WTC11 (cell line): ENCODE data around the gene ARHGAP30. TPM values are rescaled to one million over a fixed set of nuclear protein-coding genes. Genes with fewer than 3 reads are reported as not detected.

Experiments
- ATAC-seq: fragments of 200-7000 bp; cut with Tn5 transposase; 2 replicates; pipeline ENCODE4 v1.10.0; 2021; ENCODE audit warnings: mild to moderate bottlenecking, moderate library complexity
- CTCF ChIA-PET: fragments of 300-600 bp; sonication (Branson Sonifier 250); formaldehyde crosslinking; loops from one replicate; lab custom pipeline; 2021; ENCODE audit warnings: antibody characterized with exemption; lab: Charles Lee
- POLR2A ChIA-PET: fragments of 350-600 bp; sonication (Branson Sonifier 250); formaldehyde crosslinking; loops from one replicate; lab custom pipeline; 2021; ENCODE audit warnings: antibody characterized with exemption; lab: Charles Lee
- DNase-seq: peaks from one replicate; pipeline ENCODE4 v3.0.0; 2021; ENCODE audit warnings: low spot score
- H3K27ac Mint-ChIP-seq: 2 replicates; pipeline ENCODE4 v1.8.0; 2021; ENCODE audit warnings: mixed read lengths
- H3K27me3 Mint-ChIP-seq: 2 replicates; pipeline ENCODE4 v1.8.0; 2021; ENCODE audit warnings: low read depth, mild to moderate bottlenecking, moderate library complexity, mixed read lengths
- H3K36me3 Mint-ChIP-seq: 2 replicates; pipeline ENCODE4 v1.8.0; 2021; ENCODE audit warnings: mixed read lengths
- H3K4me1 Mint-ChIP-seq: 2 replicates; pipeline ENCODE4 v1.8.0; 2022; ENCODE audit warnings: mixed read lengths
- H3K4me3 Mint-ChIP-seq: 2 replicates; pipeline ENCODE4 v1.8.0; 2021; ENCODE audit warnings: mild to moderate bottlenecking, moderate library complexity, mixed read lengths
- H3K9me3 Mint-ChIP-seq: 2 replicates; pipeline ENCODE4 v1.8.0; 2021; ENCODE audit warnings: mixed read lengths
- ATF1 ChIP-seq: sonication (generic); formaldehyde crosslinking; IDR thresholded peaks from 2 replicates; pipeline ENCODE4 v1.8.1; 2023; ENCODE audit warnings: mild to moderate bottlenecking, moderate library complexity, missing genetic modification reagents
- ATF2 ChIP-seq: sonication (generic); formaldehyde crosslinking; IDR thresholded peaks from 2 replicates; pipeline ENCODE4 v1.8.1; 2022; ENCODE audit warnings: low read depth, missing genetic modification reagents, borderline replicate concordance
- ATF3 ChIP-seq: sonication (generic); formaldehyde crosslinking; conservative IDR thresholded peaks from 2 replicates; pipeline ENCODE4 v1.8.1; 2022; ENCODE audit warnings: mild to moderate bottlenecking, missing genetic modification reagents
- CBFB ChIP-seq: sonication (generic); formaldehyde crosslinking; IDR thresholded peaks from 2 replicates; pipeline ENCODE4 v1.8.1; 2022; ENCODE audit warnings: mild to moderate bottlenecking, low read depth, missing genetic modification reagents
- CTCF ChIP-seq: fragments of 200-600 bp; IDR thresholded peaks from 2 replicates; pipeline ENCODE4 v1.8.0; 2022; ENCODE audit warnings: antibody characterized with exemption
- E2F5 ChIP-seq: sonication (generic); formaldehyde crosslinking; IDR thresholded peaks from 2 replicates; pipeline ENCODE4 v1.8.1; 2022; ENCODE audit warnings: mild to moderate bottlenecking, moderate library complexity, missing genetic modification reagents
- EMX1 ChIP-seq: fragments of 250-450 bp; sonication (Bioruptor Pico); IDR thresholded peaks from 2 replicates; pipeline ENCODE4 v1.8.0; 2021; ENCODE audit warnings: mild to moderate bottlenecking
- ESRRA ChIP-seq: sonication (generic); formaldehyde crosslinking; IDR thresholded peaks from 2 replicates; pipeline ENCODE4 v1.8.1; 2022; ENCODE audit warnings: mild to moderate bottlenecking, missing genetic modification reagents, borderline replicate concordance
- FOXJ3 ChIP-seq: sonication (generic); formaldehyde crosslinking; IDR thresholded peaks from 2 replicates; pipeline ENCODE4 v1.9.0; 2021; ENCODE audit warnings: missing genetic modification reagents, mild to moderate bottlenecking, borderline replicate concordance
- MLX ChIP-seq: sonication (generic); formaldehyde crosslinking; IDR thresholded peaks from 2 replicates; pipeline ENCODE4 v1.8.1; 2023; ENCODE audit warnings: mild to moderate bottlenecking, missing genetic modification reagents, moderate library complexity
- NFYB ChIP-seq: sonication (generic); formaldehyde crosslinking; conservative IDR thresholded peaks from 2 replicates; pipeline ENCODE4 v1.8.0; 2022; ENCODE audit warnings: low read depth, missing genetic modification reagents
- PRRX2 ChIP-seq: fragments of 250-450 bp; sonication (Bioruptor Pico); IDR thresholded peaks from 2 replicates; pipeline ENCODE4 v1.8.0; 2021; ENCODE audit warnings: mild to moderate bottlenecking
- ZNF263 ChIP-seq: sonication (generic); formaldehyde crosslinking; IDR thresholded peaks from 2 replicates; pipeline ENCODE4 v1.8.1; 2022; ENCODE audit warnings: low read depth, mild to moderate bottlenecking, moderate library complexity, missing genetic modification reagents
- ZNF396 ChIP-seq: fragments of 250-450 bp; sonication (Bioruptor Pico); IDR thresholded peaks from 2 replicates; pipeline ENCODE4 v1.8.0; 2021; ENCODE audit warnings: mild to moderate bottlenecking, moderate library complexity, borderline replicate concordance
- ZNF416 ChIP-seq: fragments of 250-450 bp; sonication (Bioruptor Pico); IDR thresholded peaks from 2 replicates; pipeline ENCODE4 v1.9.0; 2021; ENCODE audit warnings: mild to moderate bottlenecking, inconsistent platforms
- total RNA-seq: library from RNA; stranded (reverse); gene quantifications from 3 replicates; pipeline ENCODE4 v1.2.3, GENCODE V29; 2021

Gene ARHGAP30
- total RNA-seq, 1 experiment from 2014 or later, result 0.52 TPM

GRCh38 chr1:161084597-161084988 is 14.9 kb upstream of the ARHGAP30 start:
- Mint-ChIP-seq H3K36me3 (no peaks in the 10 kb centered on the region), H3K27ac (no peak overlapping the region), H3K9me3 (no peaks in the 10 kb centered on the region), H3K4me3 (no peak overlapping the region), H3K4me1 (peaks cover 45% of the 10 kb centered on the region), H3K27me3 (no peaks in the 10 kb centered on the region; the same call in 1 of the 2 replicates)
- TF ChIP-seq ESRRA (CRISPR knock-in tag) (no peak), ATF1 (no peak), ZNF416 (CRISPR knock-in tag) (no peak), PRRX2 (CRISPR knock-in tag) (no peak), ZNF396 (CRISPR knock-in tag) (no peak), ATF2 (no peak), NFYB (CRISPR knock-in tag) (no peak), E2F5 (no peak), CTCF (no peak), ATF3 (CRISPR knock-in tag) (no peak)
- POLR2A ChIA-PET, result interaction anchor here (0.6 kb wide), 1 partner anchor 206 kb away, joined by 3 read pairs; no protein-coding TSS in a partner anchor
- ATAC-seq (no peak), DNase-seq (no peak)
- CTCF ChIA-PET, result interaction anchor here (0.5 to 4.0 kb wide), 3 partner anchors 13 to 94 kb away, joined by 5 to 24 read pairs (median 7); partner anchors contain the start of gene KLHDC9

- no peak overlapping the region for H3K27ac Mint-ChIP-seq
- no peaks in the 10 kb centered on the region for H3K9me3 Mint-ChIP-seq
- no peak overlapping the region for H3K4me3 Mint-ChIP-seq
- DNase-seq (no peak), ATAC-seq (no peak)
- H3K27me3 Mint-ChIP-seq, result no peaks in the 10 kb centered on the region; the same call in 1 of the 2 replicates
- CTCF ChIA-PET, result interaction anchor here (0.5 to 4.0 kb wide), 5 partner anchors 12 to 94 kb away, joined by 3 to 24 read pairs (median 6); partner anchors contain the start of genes F11R and KLHDC9
- peaks cover 43% of the 10 kb centered on the region for H3K4me1 Mint-ChIP-seq
- no peak for TF ChIP-seq FOXJ3 (CRISPR knock-in tag)
- POLR2A ChIA-PET, result interaction anchor here (0.6 kb wide), 1 partner anchor 206 kb away, joined by 3 read pairs; no protein-coding TSS in a partner anchor
- H3K36me3 Mint-ChIP-seq, result no peaks in the 10 kb centered on the region
Observed at GRCh38 chr1:161083748-161084596, 14.3 kb upstream of the ARHGAP30 start.

- H3K27ac Mint-ChIP-seq, result no peak overlapping the region
- ATAC-seq (no peak; the same call in none of the 2 replicates), DNase-seq (no peak)
- CTCF ChIA-PET, result interaction anchor here (0.5 to 1.9 kb wide), 3 partner anchors 11 to 62 kb away, joined by 3 to 6 read pairs (median 4); partner anchors contain the start of gene F11R
- TF ChIP-seq MLX (CRISPR knock-in tag) (no peak), CBFB (CRISPR knock-in tag) (no peak), ZNF263 (CRISPR knock-in tag) (peak; percentile 51; the same call in 1 of the 2 replicates), EMX1 (CRISPR knock-in tag) (no peak)
- H3K4me3 Mint-ChIP-seq, result no peak overlapping the region
- H3K4me1 Mint-ChIP-seq, result peaks cover 41% of the 10 kb centered on the region
- H3K36me3 Mint-ChIP-seq, result no peaks in the 10 kb centered on the region
- no peaks in the 10 kb centered on the region; the same call in 1 of the 2 replicates for H3K27me3 Mint-ChIP-seq
- no peaks in the 10 kb centered on the region for H3K9me3 Mint-ChIP-seq
- POLR2A ChIA-PET, result no interaction called here
Observed at GRCh38 chr1:161082996-161083747, 13.5 kb upstream of the ARHGAP30 start.
